ENCODE data around the gene ANTXR1.

GRCh38 chr2:69017835-69018234, 4.9 kb downstream of the ANTXR1 start:
- no peak for TF ChIP-seq CTCF (IDR thresholded peaks at IDR 0.05; ENCODE audit: extremely low read depth in 1 of 2, insufficient read depth in 1 of 2, low read depth in 1 of 2, low read length in 2 of 2)
- no peak for TF ChIP-seq POLR2AphosphoS5 (IDR thresholded peaks at IDR 0.05; ENCODE audit: insufficient read depth, low read depth, low read length)
- no peak for TF ChIP-seq EZH2 (IDR thresholded peaks at IDR 0.05; ENCODE audit: borderline replicate concordance, low read depth, low read length, severe bottlenecking)
- TF ChIP-seq JUN (IDR thresholded peaks at IDR 0.05; ENCODE audit: borderline replicate concordance, insufficient read depth, insufficient read length, low read depth), result no peak
- no peak for TF ChIP-seq POLR2A (IDR thresholded peaks at IDR 0.05; ENCODE audit: low read depth, low read length)
